ENCODE results near the gene CTNNBL1.

DNA sequence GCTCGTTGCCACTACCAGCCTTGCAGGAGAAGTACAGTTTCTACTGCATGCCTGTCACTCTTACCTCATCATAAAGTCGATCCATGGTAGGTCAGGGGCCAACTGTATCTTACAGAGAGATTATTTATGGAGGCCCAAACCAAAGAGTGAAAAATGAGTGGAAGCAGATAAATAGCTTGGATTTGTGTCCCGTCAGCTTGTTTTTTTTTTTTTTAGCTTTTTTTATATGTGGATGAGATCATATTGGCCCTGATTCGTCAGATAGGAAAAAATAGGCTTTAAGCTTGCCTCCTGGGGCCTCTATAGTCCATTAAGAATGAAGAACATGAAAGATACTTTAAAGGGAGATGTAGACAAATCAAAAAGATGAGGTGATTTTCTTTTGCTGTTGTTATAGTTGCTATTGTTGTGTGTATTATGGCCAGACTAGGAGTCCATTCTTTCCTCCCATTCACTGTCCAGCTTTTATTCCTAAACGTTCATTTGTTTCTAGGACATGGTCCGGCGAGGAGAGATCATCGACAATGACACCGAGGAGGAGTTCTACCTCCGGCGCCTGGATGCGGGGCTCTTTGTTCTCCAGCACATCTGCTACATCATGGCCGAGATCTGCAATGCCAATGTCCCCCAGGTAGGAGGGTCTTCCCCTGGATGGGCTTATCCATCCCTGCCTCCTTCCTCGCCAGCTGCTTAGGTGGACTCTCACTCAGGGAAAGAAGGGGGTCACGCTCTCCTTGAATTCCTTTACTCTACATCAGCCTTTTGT is 165.8 kb downstream of the CTNNBL1 start:
- TF ChIP-seq CTCF (IDR thresholded peaks at IDR 0.05; ENCODE audit: insufficient read depth, low read depth, low read length) (no peak), EZH2 (IDR thresholded peaks at IDR 0.05; ENCODE audit: insufficient read depth, low read length) (no peak)
